PFSK-1 (cell line): ENCODE measurements around the gene CACNG4.

Experiments
- FOXP2 ChIP-seq: optimal IDR thresholded peaks from 2 replicates; pipeline ENCODE3; 2011; ENCODE audit warnings: borderline replicate concordance, control low read depth, inconsistent platforms; ENCODE audit not compliant: insufficient read depth; ENCODE audit errors: extremely low read length, extremely low read depth
- POLR2AphosphoS5 ChIP-seq: IDR thresholded peaks from 2 replicates; pipeline ENCODE4 v1.6.1; 2012; ENCODE audit warnings: low read depth, mild to moderate bottlenecking, control low read depth, low read length, moderate library complexity
- REST ChIP-seq, 2 experiments: IDR thresholded peaks; 2 replicates each; pipeline versions ENCODE4 v1.6.1 to v1.8.0; 2011 to 2012; ENCODE audit warnings: low read depth in 2 of 2, low read length in 2 of 2, control low read depth in 1 of 2, inconsistent platforms in 1 of 2, mild to moderate bottlenecking in 1 of 2, moderate library complexity in 1 of 2; ENCODE audit not compliant: insufficient read depth in 1 of 2
- SIN3A ChIP-seq: IDR thresholded peaks from 2 replicates; pipeline ENCODE4 v1.6.1; 2012; ENCODE audit warnings: mild to moderate bottlenecking, low read length, moderate library complexity, borderline replicate concordance; ENCODE audit not compliant: insufficient read depth
- TAF1 ChIP-seq: IDR thresholded peaks from 2 replicates; pipeline ENCODE4 v1.6.1; 2012; ENCODE audit warnings: low read length, control low read depth, borderline replicate concordance; ENCODE audit not compliant: insufficient read depth

The CACNG4 gene

GRCh38 chr17:66988069-66988798 lies 23.7 kb downstream of the CACNG4 start:
- no peak for TF ChIP-seq FOXP2
- TF ChIP-seq REST (IDR thresholded peaks at IDR 0.05; ENCODE audit: insufficient read depth in 1 of 2, low read depth in 2 of 2, low read length in 2 of 2): no peak
- TF ChIP-seq POLR2AphosphoS5: no peak
- no peak for TF ChIP-seq SIN3A
- TF ChIP-seq TAF1: no peak

- no peak for TF ChIP-seq POLR2AphosphoS5
- no peak for TF ChIP-seq TAF1
- no peak for TF ChIP-seq FOXP2
- no peak for TF ChIP-seq SIN3A
These were observed 24.6 kb downstream of the CACNG4 start for GRCh38 chr17:66989076-66989475.

- TF ChIP-seq SIN3A (no peak), REST (IDR thresholded peaks at IDR 0.05; ENCODE audit: insufficient read depth in 1 of 2, low read depth in 2 of 2, low read length in 2 of 2) (no peak), FOXP2 (no peak), TAF1 (no peak), POLR2AphosphoS5 (no peak)
These were observed 25.1 kb downstream of the CACNG4 start for GRCh38 chr17:66989579-66989978.

- TF ChIP-seq POLR2AphosphoS5: no peak
- no peak for TF ChIP-seq TAF1
- no peak for TF ChIP-seq FOXP2
- TF ChIP-seq REST (IDR thresholded peaks at IDR 0.05; ENCODE audit: insufficient read depth in 1 of 2, low read depth in 2 of 2, low read length in 2 of 2): no peak
- TF ChIP-seq SIN3A: no peak
These were observed 25.5 kb downstream of the CACNG4 start for GRCh38 chr17:66990047-66990446.

GRCh38 chr17:66992911-66993442 lies 28.5 kb downstream of the CACNG4 start:
- no peak for TF ChIP-seq REST (IDR thresholded peaks at IDR 0.05; ENCODE audit: insufficient read depth in 1 of 2, low read depth in 2 of 2, low read length in 2 of 2)
